HepG2 (cell line): ENCODE measurements around the gene SFRP4. TPM values are rescaled to one million over a fixed set of nuclear protein-coding genes. Genes with fewer than 3 reads are reported as not detected.

Source experiments
- ASH2L ChIP-seq: fragments of 300-600, 200-600 bp; sonication (generic); IDR thresholded peaks from 2 replicates; pipeline ENCODE4 v1.7.0; 2017; ENCODE audit warnings: low read depth, mild to moderate bottlenecking, moderate library complexity, mixed read lengths, low read length; ENCODE audit not compliant: insufficient read length
- HOXA3 ChIP-seq: sonication (generic); formaldehyde crosslinking; IDR thresholded peaks from 2 replicates; pipeline ENCODE4 v1.5.0; 2020; ENCODE audit warnings: missing genetic modification reagents
- KLF6 ChIP-seq: IDR thresholded peaks from 2 replicates; pipeline ENCODE4 v1.8.0; 2016; ENCODE audit warnings: missing biosample characterization, missing genetic modification reagents
- NFRKB ChIP-seq: fragments of 450-650 bp; IDR thresholded peaks from 2 replicates; pipeline ENCODE4 v1.6.1; 2017
- POLR2G ChIP-seq: fragments of 200-400 bp; formaldehyde crosslinking; IDR thresholded peaks from 2 replicates; pipeline ENCODE4 v1.6.1; 2018; ENCODE audit warnings: mild to moderate bottlenecking, low read depth, low read length, moderate library complexity
- STAG1 ChIP-seq: sonication (generic); formaldehyde crosslinking; IDR thresholded peaks from 2 replicates; pipeline ENCODE4 v1.4.0; 2020; ENCODE audit warnings: missing genetic modification reagents
- ZBTB20 ChIP-seq: sonication (generic); formaldehyde crosslinking; IDR thresholded peaks from 2 replicates; pipeline ENCODE4 v1.8.1; 2023; ENCODE audit warnings: missing genetic modification reagents, low read depth, mild to moderate bottlenecking, borderline replicate concordance
- ZNF180 ChIP-seq: sonication (generic); formaldehyde crosslinking; IDR thresholded peaks from 2 replicates; pipeline ENCODE4 v1.4.0; 2020; ENCODE audit warnings: low read depth, missing genetic modification reagents, borderline replicate concordance
- ZNF567 ChIP-seq: sonication (generic); formaldehyde crosslinking; IDR thresholded peaks from 2 replicates; pipeline ENCODE4 v1.8.1; 2023; ENCODE audit warnings: mild to moderate bottlenecking, missing genetic modification reagents, borderline replicate concordance
- ZNF678 ChIP-seq: sonication (generic); formaldehyde crosslinking; IDR thresholded peaks from 2 replicates; pipeline ENCODE4 v1.4.0; 2020; ENCODE audit warnings: mild to moderate bottlenecking, missing genetic modification reagents
- ZNF709 ChIP-seq: sonication (generic); formaldehyde crosslinking; IDR thresholded peaks from 2 replicates; pipeline ENCODE4 v1.5.0; 2020; ENCODE audit warnings: mild to moderate bottlenecking, missing genetic modification reagents
- ZNF747 ChIP-seq: sonication (generic); formaldehyde crosslinking; IDR thresholded peaks from 2 replicates; pipeline ENCODE4 v1.8.1; 2023; ENCODE audit warnings: missing genetic modification reagents, mild to moderate bottlenecking, borderline replicate concordance
- ZNF776 ChIP-seq: sonication (generic); formaldehyde crosslinking; IDR thresholded peaks from 2 replicates; pipeline ENCODE4 v1.4.0; 2020; ENCODE audit warnings: mild to moderate bottlenecking, missing genetic modification reagents
- polyA plus RNA-seq, 8 experiments: library from polyadenylated mRNA; depleted of rRNA in 3 of 8; stranded (reverse) in 7 of 8; unstranded in 1 of 8; fragments of >200 nt; fragmentation: Illumina TruSeq in 4 of 8; extraction: Trizol in 4 of 8; gene quantifications; 2 replicates each; pipeline versions ENCODE4 v1.2.1 to v1.2.3, GENCODE V29; 2011 to 2016; ENCODE audit warnings: low read depth in 4 of 8, missing spikeins in 1 of 8, mixed read lengths in 1 of 8; ENCODE audit not compliant: insufficient read depth in 1 of 8
- total RNA-seq, 5 experiments: library from RNA; depleted of rRNA; stranded (reverse); fragments of >200 nt; fragmentation: Illumina TruSeq; extraction: Trizol; gene quantifications; 2 replicates each; pipeline ENCODE4 v1.2.3, GENCODE V29; 2016; ENCODE audit warnings: low read depth in 1 of 5
- TF ChIP-seq, protein P1 (sequence below): sonication (generic); formaldehyde crosslinking; IDR thresholded peaks from 2 replicates; pipeline ENCODE4 v1.5.1; 2020; ENCODE audit warnings: mild to moderate bottlenecking, missing genetic modification reagents, borderline replicate concordance
- TF ChIP-seq, protein P2 (sequence below): sonication (generic); formaldehyde crosslinking; IDR thresholded peaks from 2 replicates; pipeline ENCODE4 v1.4.0; 2020; ENCODE audit warnings: missing genetic modification reagents
- TF ChIP-seq, protein P3 (sequence below): sonication (generic); formaldehyde crosslinking; conservative IDR thresholded peaks from 2 replicates; pipeline ENCODE4 v1.4.0; 2020; ENCODE audit warnings: missing genetic modification reagents
- TF ChIP-seq, protein P4 (sequence below): sonication (generic); formaldehyde crosslinking; IDR thresholded peaks from 2 replicates; pipeline ENCODE4 v1.8.1; 2023; ENCODE audit warnings: mild to moderate bottlenecking, missing genetic modification reagents, borderline replicate concordance
- TF ChIP-seq, protein P5 (sequence below): sonication (generic); formaldehyde crosslinking; IDR thresholded peaks from 2 replicates; pipeline ENCODE4 v1.5.0; 2020; ENCODE audit warnings: missing genetic modification reagents, mild to moderate bottlenecking, borderline replicate concordance
- TF ChIP-seq, protein P6 (sequence below): sonication (generic); formaldehyde crosslinking; IDR thresholded peaks from 2 replicates; pipeline ENCODE4 v1.5.0; 2020; ENCODE audit warnings: missing genetic modification reagents
- TF ChIP-seq, protein P7 (sequence below): sonication (generic); formaldehyde crosslinking; conservative IDR thresholded peaks from 2 replicates; pipeline ENCODE4 v1.8.0; 2022; ENCODE audit warnings: missing genetic modification reagents

The SFRP4 gene
- total and polyA plus RNA-seq, 2 of the 13 experiments (the other 11 are each of a cell fraction or from before 2014, with no cell fraction given): 0.96 to 1.8 TPM

DNA sequence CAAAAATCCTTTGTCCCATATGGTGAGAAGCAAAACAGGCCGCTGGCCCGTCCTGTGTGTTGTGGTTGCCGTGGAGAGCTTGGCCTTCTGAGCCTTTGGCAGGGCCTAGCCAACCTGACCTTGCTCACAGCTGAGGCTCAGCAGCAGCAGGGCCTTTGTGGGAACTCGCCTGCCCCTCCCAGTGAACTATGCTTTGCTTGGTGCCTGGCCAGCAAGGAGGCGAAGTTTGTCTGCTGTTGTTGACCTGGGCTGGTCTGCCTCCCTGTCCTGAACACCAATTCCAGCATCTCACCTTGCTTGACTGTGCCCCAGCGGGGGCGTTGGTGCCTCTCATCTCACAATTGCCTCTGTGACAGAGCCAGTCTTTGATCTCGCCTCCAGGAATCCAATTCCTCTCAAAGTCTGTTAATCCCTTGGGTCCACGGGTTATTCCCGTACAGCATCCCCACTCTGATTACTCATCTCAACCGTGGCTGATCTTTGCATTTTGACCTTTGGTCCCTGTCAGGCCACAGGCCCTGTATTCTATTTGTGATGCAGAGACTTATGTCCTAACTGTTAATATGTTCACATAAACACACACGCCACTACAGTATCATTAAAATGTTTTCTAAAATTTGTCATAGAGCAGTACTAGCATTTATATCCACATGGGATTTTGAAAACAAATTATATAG is 26.5 kb upstream of the SFRP4 start (continued):
- TF ChIP-seq ASH2L (peak; percentile 98), ZNF747 (peak; percentile 58; the same call in 1 of the 2 replicates), KLF6 (CRISPR knock-in tag) (peak; percentile 59; the same call in 1 of the 2 replicates), ZNF709 (CRISPR knock-in tag) (peak; percentile 87; the same call in 1 of the 2 replicates), ZNF678 (CRISPR knock-in tag) (no peak), HOXA3 (CRISPR knock-in tag) (peak; percentile 90), ZNF567 (CRISPR knock-in tag) (peak; percentile 90), STAG1 (CRISPR knock-in tag) (peak; percentile 32), ZBTB20 (CRISPR knock-in tag) (peak; percentile 78), POLR2G (peak; percentile 78), ZNF180 (CRISPR knock-in tag) (no peak), NFRKB (no peak), ZNF776 (peak; percentile 37; the same call in 1 of the 2 replicates)
- TF ChIP-seq, protein P1, sequence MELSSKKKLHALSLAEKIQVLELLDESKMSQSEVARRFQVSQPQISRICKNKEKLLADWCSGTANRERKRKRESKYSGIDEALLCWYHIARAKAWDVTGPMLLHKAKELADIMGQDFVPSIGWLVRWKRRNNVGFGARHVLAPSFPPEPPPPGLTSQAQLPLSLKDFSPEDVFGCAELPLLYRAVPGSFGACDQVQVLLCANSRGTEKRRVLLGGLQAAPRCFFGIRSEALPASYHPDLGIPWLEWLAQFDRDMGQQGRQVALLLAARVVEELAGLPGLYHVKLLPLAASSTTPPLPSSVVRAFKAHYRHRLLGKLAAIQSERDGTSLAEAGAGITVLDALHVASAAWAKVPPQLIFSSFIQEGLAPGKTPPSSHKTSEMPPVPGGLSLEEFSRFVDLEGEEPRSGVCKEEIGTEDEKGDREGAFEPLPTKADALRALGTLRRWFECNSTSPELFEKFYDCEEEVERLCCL: peak; percentile 69; the same call in 1 of the 2 replicates
- TF ChIP-seq, protein P2, sequence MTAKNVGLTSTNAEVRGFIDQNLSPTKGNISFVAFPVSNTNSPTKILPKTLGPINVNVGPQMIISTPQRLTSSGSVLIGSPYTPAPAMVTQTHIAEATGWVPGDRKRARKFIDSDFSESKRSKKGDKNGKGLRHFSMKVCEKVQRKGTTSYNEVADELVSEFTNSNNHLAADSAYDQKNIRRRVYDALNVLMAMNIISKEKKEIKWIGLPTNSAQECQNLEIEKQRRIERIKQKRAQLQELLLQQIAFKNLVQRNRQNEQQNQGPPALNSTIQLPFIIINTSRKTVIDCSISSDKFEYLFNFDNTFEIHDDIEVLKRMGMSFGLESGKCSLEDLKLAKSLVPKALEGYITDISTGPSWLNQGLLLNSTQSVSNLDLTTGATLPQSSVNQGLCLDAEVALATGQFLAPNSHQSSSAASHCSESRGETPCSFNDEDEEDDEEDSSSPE (CRISPR knock-in tag): peak; percentile 60; the same call in 1 of the 2 replicates
- TF ChIP-seq, protein P3, sequence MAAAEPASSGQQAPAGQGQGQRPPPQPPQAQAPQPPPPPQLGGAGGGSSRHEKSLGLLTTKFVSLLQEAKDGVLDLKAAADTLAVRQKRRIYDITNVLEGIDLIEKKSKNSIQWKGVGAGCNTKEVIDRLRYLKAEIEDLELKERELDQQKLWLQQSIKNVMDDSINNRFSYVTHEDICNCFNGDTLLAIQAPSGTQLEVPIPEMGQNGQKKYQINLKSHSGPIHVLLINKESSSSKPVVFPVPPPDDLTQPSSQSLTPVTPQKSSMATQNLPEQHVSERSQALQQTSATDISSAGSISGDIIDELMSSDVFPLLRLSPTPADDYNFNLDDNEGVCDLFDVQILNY (CRISPR knock-in tag): no peak
- TF ChIP-seq, protein P4, sequence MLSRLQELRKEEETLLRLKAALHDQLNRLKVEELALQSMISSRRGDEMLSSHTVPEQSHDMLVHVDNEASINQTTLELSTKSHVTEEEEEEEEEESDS (CRISPR knock-in tag): no peak
- TF ChIP-seq, protein P5, sequence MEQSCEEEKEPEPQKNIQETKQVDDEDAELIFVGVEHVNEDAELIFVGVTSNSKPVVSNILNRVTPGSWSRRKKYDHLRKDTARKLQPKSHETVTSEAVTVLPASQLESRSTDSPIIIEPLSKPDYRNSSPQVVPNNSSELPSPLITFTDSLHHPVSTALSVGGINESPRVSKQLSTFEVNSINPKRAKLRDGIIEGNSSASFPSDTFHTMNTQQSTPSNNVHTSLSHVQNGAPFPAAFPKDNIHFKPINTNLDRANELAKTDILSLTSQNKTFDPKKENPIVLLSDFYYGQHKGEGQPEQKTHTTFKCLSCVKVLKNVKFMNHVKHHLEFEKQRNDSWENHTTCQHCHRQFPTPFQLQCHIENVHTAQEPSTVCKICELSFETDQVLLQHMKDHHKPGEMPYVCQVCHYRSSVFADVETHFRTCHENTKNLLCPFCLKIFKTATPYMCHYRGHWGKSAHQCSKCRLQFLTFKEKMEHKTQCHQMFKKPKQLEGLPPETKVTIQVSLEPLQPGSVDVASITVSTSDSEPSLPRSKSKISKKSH: no peak
- TF ChIP-seq, protein P6, sequence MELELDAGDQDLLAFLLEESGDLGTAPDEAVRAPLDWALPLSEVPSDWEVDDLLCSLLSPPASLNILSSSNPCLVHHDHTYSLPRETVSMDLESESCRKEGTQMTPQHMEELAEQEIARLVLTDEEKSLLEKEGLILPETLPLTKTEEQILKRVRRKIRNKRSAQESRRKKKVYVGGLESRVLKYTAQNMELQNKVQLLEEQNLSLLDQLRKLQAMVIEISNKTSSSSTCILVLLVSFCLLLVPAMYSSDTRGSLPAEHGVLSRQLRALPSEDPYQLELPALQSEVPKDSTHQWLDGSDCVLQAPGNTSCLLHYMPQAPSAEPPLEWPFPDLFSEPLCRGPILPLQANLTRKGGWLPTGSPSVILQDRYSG (CRISPR knock-in tag): no peak
- TF ChIP-seq, protein P7, sequence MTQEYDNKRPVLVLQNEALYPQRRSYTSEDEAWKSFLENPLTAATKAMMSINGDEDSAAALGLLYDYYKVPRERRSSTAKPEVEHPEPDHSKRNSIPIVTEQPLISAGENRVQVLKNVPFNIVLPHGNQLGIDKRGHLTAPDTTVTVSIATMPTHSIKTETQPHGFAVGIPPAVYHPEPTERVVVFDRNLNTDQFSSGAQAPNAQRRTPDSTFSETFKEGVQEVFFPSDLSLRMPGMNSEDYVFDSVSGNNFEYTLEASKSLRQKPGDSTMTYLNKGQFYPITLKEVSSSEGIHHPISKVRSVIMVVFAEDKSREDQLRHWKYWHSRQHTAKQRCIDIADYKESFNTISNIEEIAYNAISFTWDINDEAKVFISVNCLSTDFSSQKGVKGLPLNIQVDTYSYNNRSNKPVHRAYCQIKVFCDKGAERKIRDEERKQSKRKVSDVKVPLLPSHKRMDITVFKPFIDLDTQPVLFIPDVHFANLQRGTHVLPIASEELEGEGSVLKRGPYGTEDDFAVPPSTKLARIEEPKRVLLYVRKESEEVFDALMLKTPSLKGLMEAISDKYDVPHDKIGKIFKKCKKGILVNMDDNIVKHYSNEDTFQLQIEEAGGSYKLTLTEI (CRISPR knock-in tag): no peak
